Thoracic aorta (tissue), 2 donors: Measurements from ENCODE around the gene TCFL5. TPM values are rescaled to one million over a fixed set of nuclear protein-coding genes. Genes with fewer than 3 reads are reported as not detected.

Experiments
- ATAC-seq: fragments of 150-250 bp; one replicate; pipeline ENCODE4 v1.8.0; 2017; ENCODE audit warnings: low read depth; ENCODE audit not compliant: insufficient number of reproducible peaks, low FRiP score
- DNase-seq: peaks from one replicate; pipeline ENCODE4 v3.0.0-alpha.2; 2020; ENCODE audit warnings: low spot score
- H3K27ac ChIP-seq, 2 donors: fragments of 200-600 bp; sonication (generic); 1 replicate in 1 of 2; 2 replicates in 1 of 2; pipeline ENCODE4 v1.5.1; 2016; ENCODE audit warnings: mild to moderate bottlenecking in 2 of 2, moderate library complexity in 2 of 2
- H3K27me3 ChIP-seq: fragments of 200-600 bp; sonication (generic); replicated peaks from 2 replicates; pipeline ENCODE4 v1.6.0; 2016; ENCODE audit warnings: mild to moderate bottlenecking; ENCODE audit not compliant: insufficient read depth
- H3K36me3 ChIP-seq: fragments of 200-600 bp; sonication (generic); one replicate; pipeline ENCODE4 v1.5.1; 2016
- H3K4me1 ChIP-seq, 2 donors: fragments of 200-600 bp; sonication (generic); 1 replicate in 1 of 2; 2 replicates in 1 of 2; pipeline versions ENCODE4 v1.5.1 to v1.6.0; 2016; ENCODE audit warnings: low read depth in 2 of 2, mild to moderate bottlenecking in 1 of 2; ENCODE audit not compliant: control insufficient read depth in 1 of 2
- H3K4me3 ChIP-seq: fragments of 200-600 bp; sonication (generic); 2 replicates; pipeline ENCODE4 v1.5.1; 2016; ENCODE audit warnings: mild to moderate bottlenecking
- H3K9me3 ChIP-seq: fragments of 200-600 bp; sonication (generic); 2 replicates; pipeline ENCODE4 v1.5.1; 2016
- CTCF ChIP-seq: fragments of 200-600 bp; sonication (generic); IDR thresholded peaks from one replicate; pipeline ENCODE4 v1.5.1; 2019; ENCODE audit warnings: antibody characterized with exemption
- total RNA-seq, 2 donors: library from RNA; depleted of rRNA; stranded (reverse); fragments of >200 nt; gene quantifications; one replicate each; pipeline versions ENCODE4 v1.1.0 to v1.2.3, GENCODE V29; 2016

The TCFL5 gene
- total RNA-seq, 2 donors from 2014 or later = 3.8 to 6.2 TPM

- Histone ChIP-seq H3K9me3 (no peaks in the 10 kb centered on the region), H3K4me3 (no peak overlapping the region), H3K4me1 (peaks cover 9 to 21% of the 10 kb centered on the region in 2 donors), H3K36me3 (peaks cover 67% of the 10 kb centered on the region), H3K27me3 (no peaks in the 10 kb centered on the region), H3K27ac (no peak overlapping the region)
- DNase-seq (no peak), ATAC-seq (no peak)
- no peak for TF ChIP-seq CTCF
Observed at GRCh38 chr20:62894261-62894660, 32.6 kb upstream of the TCFL5 start.

GRCh38 chr20:62893700-62894099 is 32.1 kb upstream of the TCFL5 start:
- peaks cover 3 to 16% of the 10 kb centered on the region in 2 donors for H3K4me1 ChIP-seq
- no peak overlapping the region for H3K4me3 ChIP-seq
- peaks cover 72% of the 10 kb centered on the region for H3K36me3 ChIP-seq
- no peak for TF ChIP-seq CTCF
- DNase-seq (no peak), ATAC-seq (no peak)
- H3K27me3 ChIP-seq = no peaks in the 10 kb centered on the region
- no peak overlapping the region for H3K27ac ChIP-seq
- no peaks in the 10 kb centered on the region for H3K9me3 ChIP-seq

GRCh38 chr20:62892348-62893304 is 31.0 kb upstream of the TCFL5 start:
- no peak for DNase-seq
- Histone ChIP-seq H3K4me1 (peaks cover under 1 to 5% of the 10 kb centered on the region in 2 donors), H3K9me3 (no peaks in the 10 kb centered on the region), H3K4me3 (no peak overlapping the region), H3K36me3 (peaks cover 83% of the 10 kb centered on the region), H3K27me3 (no peaks in the 10 kb centered on the region), H3K27ac (no peak overlapping the region)
- ATAC-seq = no peak
- no peak for TF ChIP-seq CTCF

GRCh38 chr20:62891111-62891510 is 29.5 kb upstream of the TCFL5 start:
- H3K9me3 ChIP-seq = no peaks in the 10 kb centered on the region
- no peak for ATAC-seq
- H3K4me3 ChIP-seq = no peak overlapping the region
- DNase-seq = no peak
- no peak overlapping the region for H3K27ac ChIP-seq
- peaks cover 88% of the 10 kb centered on the region for H3K36me3 ChIP-seq
- no peaks in the 10 kb centered on the region for H3K4me1 ChIP-seq
- no peak for TF ChIP-seq CTCF
- H3K27me3 ChIP-seq = no peaks in the 10 kb centered on the region

- no peaks in the 10 kb centered on the region for H3K4me1 ChIP-seq
- ATAC-seq (no peak), DNase-seq (no peak)
- no peak for TF ChIP-seq CTCF
- H3K36me3 ChIP-seq = peaks cover 81% of the 10 kb centered on the region
- H3K4me3 ChIP-seq = no peak overlapping the region
- no peaks in the 10 kb centered on the region for H3K9me3 ChIP-seq
- no peaks in the 10 kb centered on the region for H3K27me3 ChIP-seq
- no peak overlapping the region for H3K27ac ChIP-seq
Observed at GRCh38 chr20:62890444-62890843, 28.8 kb upstream of the TCFL5 start.
